Measurements from ENCODE around the gene PRRC2A. TPM values are rescaled to one million over a fixed set of nuclear protein-coding genes. Genes with fewer than 3 reads are reported as not detected.

PRRC2A gene
- polyA plus RNA-seq, 3 donors: 209 to 221 (median 210) TPM

GRCh38 chr6:31663126-31663960 is 42.8 kb downstream of the PRRC2A start:
- DNase-seq: no peak

GRCh38 chr6:31663961-31664789 is 43.7 kb downstream of the PRRC2A start:
- no peak for DNase-seq

GRCh38 chr6:31664790-31665500 is 44.4 kb downstream of the PRRC2A start, which contains the start of gene GPANK1:
Gene GPANK1 (minus strand): TSS chr6:31664997. CDS start chr6:31664478, 519 bp downstream.
- peak; percentile 95 for DNase-seq

GRCh38 chr6:31665501-31666336 is 45.2 kb downstream of the PRRC2A start, which contains the start of gene CSNK2B:
Gene CSNK2B (plus strand): TSS chr6:31666080. CDS start chr6:31666832, 752 bp downstream.
- peak; percentile 98 for DNase-seq

GRCh38 chr6:31666337-31666965 is 45.9 kb downstream of the PRRC2A start:
- DNase-seq: peak; percentile 34

GRCh38 chr6:31669676-31670075 is 49.2 kb downstream of the PRRC2A start, which contains the start of gene LY6G5B:
Gene LY6G5B (plus strand): TSS chr6:31669976. CDS start chr6:31670951, 975 bp downstream.
- DNase-seq: no peak

GRCh38 chr6:31676322-31676903 is 55.9 kb downstream of the PRRC2A start:
- no peak for DNase-seq

- no peak for DNase-seq
Measured at GRCh38 chr6:31676904-31677303, 56.4 kb downstream of the PRRC2A start.

- DNase-seq: no peak
Measured at GRCh38 chr6:31677955-31678354, 57.4 kb downstream of the PRRC2A start.

GRCh38 chr6:31680226-31681134 is 60.0 kb downstream of the PRRC2A start, which contains the start of gene LY6G5C:
Gene LY6G5C (minus strand): TSS chr6:31681067. CDS start chr6:31680373, 694 bp downstream.
- peak; percentile 89 for DNase-seq

- DNase-seq: no peak
Measured at GRCh38 chr6:31681135-31681671, 60.7 kb downstream of the PRRC2A start.

GRCh38 chr6:31683591-31683990 is 63.1 kb downstream of the PRRC2A start:
- no peak for DNase-seq

GRCh38 chr6:31686483-31686882 is 66.0 kb downstream of the PRRC2A start:
- DNase-seq: no peak

GRCh38 chr6:31687321-31687720 is 66.8 kb downstream of the PRRC2A start:
- no peak for DNase-seq
